K562 (cell line): Measurements from ENCODE around the gene RAD51AP1. TPM values are rescaled to one million over a fixed set of nuclear protein-coding genes. Genes with fewer than 3 reads are reported as not detected.
A peak's percentile ranks its signal among the peaks of the same experiment; 100 is the strongest.

ENCODE experiments used
- ATAC-seq: fragments of 200-7000 bp; cut with Tn5 transposase; 3 replicates; pipeline ENCODE4 v1.9.1; 2020; ENCODE audit warnings: moderate library complexity
- BruUV-seq: library from RNA; stranded (reverse); fragments of 400-500 nt; replicated peaks from 2 replicates; lab custom pipeline; 2021; lab: Mats Ljungman, UMichigan
- CTCF ChIA-PET: fragments of 300-600 bp; formaldehyde crosslinking; extraction: SDS; loops from one replicate; lab custom pipeline; 2021; ENCODE audit warnings: low intra/inter-chr PET ratio; lab: Yijun Ruan, JAX
- POLR2A ChIA-PET: fragments of 300-600, 350-650 bp; sonication (Branson Sonifier 250); formaldehyde crosslinking; extraction: SDS; loops from one replicate; lab custom pipeline; 2021; ENCODE audit warnings: antibody characterized with exemption, inconsistent platforms; lab: Yijun Ruan, JAX
- DNase-seq, 4 experiments: peaks; one replicate each; pipeline versions ENCODE4 v3.0.0 to v3.0.0-alpha.2; 2011 to 2018; ENCODE audit warnings: low spot score in 3 of 4, mixed read lengths in 3 of 4; ENCODE audit errors: extremely low read depth in 1 of 4
- FAIRE-seq: peaks from 2 replicates; lab custom pipeline; 2011; peaks lifted over from hg19 to GRCh38; lab: Jason Lieb, UNC
- H2AFZ ChIP-seq: 2 replicates; pipeline ENCODE4 v1.6.0; 2011; ENCODE audit warnings: low read depth, low read length, control low read depth, inconsistent platforms
- H3K27ac ChIP-seq: fragments of 200-600 bp; 3 replicates; pipeline ENCODE4 v1.8.0; 2011; ENCODE audit warnings: low read depth, mild to moderate bottlenecking, control low read depth, inconsistent platforms, low read length, moderate library complexity, mixed read lengths; ENCODE audit errors: extremely low read depth
- H3K27me3 ChIP-seq, 2 experiments: fragments of 300-600 bp in 1 of 2; 2 replicates in 1 of 2; 3 replicates in 1 of 2; pipeline versions ENCODE4 v1.6.0 to v1.8.0; 2011; ENCODE audit warnings: inconsistent platforms in 2 of 2, low read length in 2 of 2, mild to moderate bottlenecking in 1 of 2, mixed read lengths in 1 of 2, moderate library complexity in 1 of 2; ENCODE audit not compliant: control insufficient read depth in 2 of 2, insufficient read depth in 2 of 2
- H3K36me3 ChIP-seq: fragments of 300-600 bp; 3 replicates; pipeline ENCODE4 v1.8.0; 2011; ENCODE audit warnings: mild to moderate bottlenecking, low read length, inconsistent platforms; ENCODE audit not compliant: control insufficient read depth, insufficient read depth
- H3K4me1 ChIP-seq, 2 experiments: fragments of 200-600 bp in 1 of 2; replicated peaks in 1 of 2; 2 replicates in 1 of 2; 3 replicates in 1 of 2; pipeline versions ENCODE4 v1.5.1 to v1.8.0; 2011; ENCODE audit warnings: inconsistent platforms in 2 of 2, low read length in 2 of 2, mild to moderate bottlenecking in 1 of 2, mixed read lengths in 1 of 2, moderate library complexity in 1 of 2; ENCODE audit not compliant: control insufficient read depth in 2 of 2, insufficient read depth in 2 of 2
- H3K4me2 ChIP-seq: 2 replicates; pipeline ENCODE4 v1.6.1; 2011; ENCODE audit warnings: low read length, control low read depth, inconsistent platforms, mixed read lengths; ENCODE audit not compliant: insufficient read depth
- H3K4me3 ChIP-seq: fragments of 200-600 bp; sonication (generic), shearing (Covaris generic); 2 replicates; pipeline ENCODE4 v1.5.1; 2016; ENCODE audit warnings: control low read depth, inconsistent platforms
- H3K79me2 ChIP-seq: fragments of 200-600 bp; 3 replicates; pipeline ENCODE4 v1.8.0; 2011; ENCODE audit warnings: low read length, inconsistent platforms; ENCODE audit not compliant: control insufficient read depth, insufficient read depth
- H3K9ac ChIP-seq, 2 experiments: 2 replicates each; pipeline versions ENCODE4 v1.6.0 to v1.6.1; 2011; ENCODE audit warnings: low read depth in 2 of 2, low read length in 2 of 2, control low read depth in 1 of 2, inconsistent platforms in 1 of 2, mild to moderate bottlenecking in 1 of 2, mixed read lengths in 1 of 2; ENCODE audit not compliant: insufficient read depth in 1 of 2
- H3K9me1 ChIP-seq: one replicate; pipeline ENCODE4 v1.6.0; 2011; ENCODE audit warnings: inconsistent platforms, mild to moderate bottlenecking, low read length, moderate library complexity; ENCODE audit not compliant: control insufficient read depth, insufficient read depth
- H3K9me3 ChIP-seq: replicated peaks from 2 replicates; pipeline ENCODE4 v1.5.1; 2011; ENCODE audit warnings: low read depth, low read length, inconsistent platforms; ENCODE audit not compliant: control insufficient read depth, insufficient read depth
- H4K20me1 ChIP-seq: replicated peaks from 2 replicates; pipeline ENCODE4 v1.6.1; 2011; ENCODE audit warnings: low read length, inconsistent platforms, mixed read lengths; ENCODE audit not compliant: control insufficient read depth, insufficient read depth
- CBX8 ChIP-seq: fragments of 200-600 bp; sonication (generic); IDR thresholded peaks from 2 replicates; pipeline ENCODE4 v1.6.1; 2012; ENCODE audit warnings: borderline replicate concordance, mixed run types, low read depth, mild to moderate bottlenecking, moderate library complexity, mixed read lengths, low read length, control low read depth, inconsistent platforms; ENCODE audit not compliant: poor library complexity, severe bottlenecking; ENCODE audit errors: extremely low read depth
- CXXC5 ChIP-seq: fragments of 250-450 bp; sonication (Bioruptor Pico); IDR thresholded peaks from 2 replicates; pipeline ENCODE4 v1.8.0; 2022; ENCODE audit warnings: inconsistent platforms, mild to moderate bottlenecking, moderate library complexity
- MCM3 ChIP-seq: fragments of 450-650 bp; IDR thresholded peaks from 2 replicates; pipeline ENCODE4 v1.6.1; 2016
- PCBP1 ChIP-seq: fragments of 200-400 bp; formaldehyde crosslinking; IDR thresholded peaks from 2 replicates; pipeline ENCODE4 v1.6.1; 2018; ENCODE audit warnings: mild to moderate bottlenecking, low read depth, low read length; ENCODE audit not compliant: poor library complexity, severe bottlenecking
- ZC3H11A ChIP-seq: IDR thresholded peaks from 2 replicates; pipeline ENCODE4 v1.6.1; 2012; ENCODE audit warnings: low read depth, low read length, improper control_type of control experiment
- ZNF589 ChIP-seq: fragments of 200-800 bp; sonication (Bioruptor generic); IDR thresholded peaks from 2 replicates; pipeline ENCODE4 v1.6.1; 2016; ENCODE audit warnings: low read depth, missing genetic modification characterization, missing compliant biosample characterization
- WGBS: fragments of 100-300 bp; shearing (Covaris generic); methylation state at CpG from one replicate; pipeline ENCODE4 v1.1.6; 2016; ENCODE audit warnings: low coverage, mixed read lengths; ENCODE audit not compliant: insufficient coverage; ENCODE audit errors: missing lambda C conversion rate; 5-methylcytosine and 5-hydroxymethylcytosine counted together
- in situ Hi-C: fragments of 300-500 bp; cut with MboI; formaldehyde crosslinking; loops from 4 replicates; pipeline ENCODE4 v1.15.0; 2018; ENCODE audit warnings: inconsistent platforms, mixed read lengths
- intact Hi-C: fragments of 100-400 bp; cut with micrococcal nuclease; formaldehyde crosslinking; loops from 2 replicates; pipeline ENCODE4 v1.14.2; 2022
- polyA plus RNA-seq, 8 experiments: library from polyadenylated mRNA; depleted of rRNA in 4 of 8; stranded (reverse) in 5 of 8; unstranded in 3 of 8; fragments of >200 nt; fragmentation: Nextera tagmentation in 2 of 8; fragmentation: Illumina TruSeq in 1 of 8; extraction: Ambion mirVana in 2 of 8; extraction: Trizol in 1 of 8; gene quantifications; 2 replicates each; pipeline versions ENCODE4 v1.2.1 to v1.2.3, GENCODE V29; 2011 to 2014; ENCODE audit warnings: inconsistent platforms in 1 of 8, missing spikeins in 1 of 8
- total RNA-seq, 7 experiments: library from RNA; depleted of rRNA in 6 of 7; stranded (reverse); fragments of >200 nt in 6 of 7; fragmentation: Illumina TruSeq in 2 of 7; extraction: Trizol in 2 of 7; gene quantifications; 2 replicates each; pipeline versions ENCODE4 v1.2.1 to v1.2.3, GENCODE V29; 2011 to 2021; ENCODE audit warnings: low replicate concordance in 1 of 7
- TF ChIP-seq, protein P1 (sequence below): fragments of 250-450 bp; sonication (Bioruptor Pico); IDR thresholded peaks from 2 replicates; pipeline ENCODE4 v1.5.0; 2021; ENCODE audit warnings: mild to moderate bottlenecking, borderline replicate concordance
- TF ChIP-seq, protein P2 (sequence below): fragments of 450-650 bp; formaldehyde crosslinking; IDR thresholded peaks from 2 replicates; pipeline ENCODE4 v1.4.0; 2020; ENCODE audit warnings: mild to moderate bottlenecking, moderate library complexity
- TF ChIP-seq, protein P3 (sequence below): sonication (generic); formaldehyde crosslinking; IDR thresholded peaks from 2 replicates; pipeline ENCODE4 v1.8.0; 2022; ENCODE audit warnings: missing genetic modification reagents, mild to moderate bottlenecking, moderate library complexity, borderline replicate concordance

Gene RAD51AP1
- total and polyA plus RNA-seq, 9 of the 15 experiments (the other 6 are each of a cell fraction or from before 2014, with no cell fraction given): 43.8 to 111 (median 89.1) TPM

DNA sequence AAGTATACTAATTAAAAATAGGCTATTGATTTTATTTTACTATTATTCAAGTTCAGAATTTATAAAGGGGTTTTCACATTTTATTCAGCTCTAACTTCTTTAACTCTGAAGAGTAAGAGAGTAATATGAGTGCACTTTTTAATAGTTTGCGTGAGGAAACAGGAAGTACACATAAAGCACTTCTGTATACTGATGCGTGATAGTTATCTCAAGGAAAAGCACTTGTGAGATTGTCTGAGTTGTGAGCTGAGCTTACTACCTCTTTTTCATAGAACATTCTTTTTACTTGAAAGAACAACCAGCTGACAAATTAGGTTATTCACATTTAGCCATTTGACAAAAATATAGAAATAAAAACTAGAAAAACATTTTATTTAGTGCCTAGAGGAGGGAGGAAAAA is 1.9 kb downstream of the RAD51AP1 start:
- POLR2A ChIA-PET: interaction anchor here (0.6 to 1.3 kb wide), 3 partner anchors 8 to 14 kb away, joined by 4 to 5 read pairs (median 4); no protein-coding TSS in a partner anchor
- no peak for TF ChIP-seq CBX8
- TF ChIP-seq CXXC5 (CRISPR knock-in tag): peak; percentile 48; the same call in 1 of the 2 replicates
- no peak overlapping the region for H3K4me2 ChIP-seq

DNA sequence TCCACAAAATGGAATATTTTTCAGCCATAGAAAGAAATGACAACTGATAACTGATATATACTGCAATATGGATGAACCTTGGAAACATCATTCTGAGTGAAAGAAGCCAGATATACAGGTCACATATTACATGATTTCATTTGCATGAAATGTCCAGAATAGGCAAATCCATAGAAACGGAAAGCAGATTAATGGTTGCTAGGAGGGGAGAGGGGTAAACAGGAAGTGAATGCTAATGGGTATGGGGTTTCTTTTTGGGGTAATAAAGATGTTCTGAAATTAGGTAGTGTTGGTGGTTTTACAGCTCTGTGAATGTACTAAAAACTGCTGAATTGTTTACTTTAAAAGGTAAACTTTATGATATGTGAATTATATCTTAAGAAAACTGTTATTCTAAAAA is 6.5 kb downstream of the RAD51AP1 start:
- WGBS: 100% methylated on average over 1 of the region's 1 CpG
- H3K36me3 ChIP-seq: peaks cover 91% of the 10 kb centered on the region
- H3K4me2 ChIP-seq: no peak overlapping the region
- ATAC-seq (no peak), DNase-seq (no peak), FAIRE-seq (no peak)
- no peaks in the 10 kb centered on the region for H4K20me1 ChIP-seq
- H3K9ac ChIP-seq: no peak overlapping the region
- CTCF ChIA-PET: no interaction called here
- POLR2A ChIA-PET: no interaction called here
- H3K27ac ChIP-seq: no peak overlapping the region
- H3K79me2 ChIP-seq: peaks cover 19% of the 10 kb centered on the region
- H2AFZ ChIP-seq: no peak overlapping the region
- no peaks in the 10 kb centered on the region for H3K27me3 ChIP-seq
- H3K9me3 ChIP-seq: no peaks in the 10 kb centered on the region
- no TSS peak for BruUV-seq
- in situ Hi-C loops: no loop called here
- H3K4me3 ChIP-seq: no peak overlapping the region
- no peaks in the 10 kb centered on the region; a peak in 1 of 5 replicates for H3K4me1 ChIP-seq
- intact Hi-C loops: loop anchor here (10.0 kb wide), 1 partner anchor 100 kb away; the partner anchor contains the start of genes AKAP3 and NDUFA9
- H3K9me1 ChIP-seq: no peaks in the 10 kb centered on the region
- TF ChIP-seq, protein P1, sequence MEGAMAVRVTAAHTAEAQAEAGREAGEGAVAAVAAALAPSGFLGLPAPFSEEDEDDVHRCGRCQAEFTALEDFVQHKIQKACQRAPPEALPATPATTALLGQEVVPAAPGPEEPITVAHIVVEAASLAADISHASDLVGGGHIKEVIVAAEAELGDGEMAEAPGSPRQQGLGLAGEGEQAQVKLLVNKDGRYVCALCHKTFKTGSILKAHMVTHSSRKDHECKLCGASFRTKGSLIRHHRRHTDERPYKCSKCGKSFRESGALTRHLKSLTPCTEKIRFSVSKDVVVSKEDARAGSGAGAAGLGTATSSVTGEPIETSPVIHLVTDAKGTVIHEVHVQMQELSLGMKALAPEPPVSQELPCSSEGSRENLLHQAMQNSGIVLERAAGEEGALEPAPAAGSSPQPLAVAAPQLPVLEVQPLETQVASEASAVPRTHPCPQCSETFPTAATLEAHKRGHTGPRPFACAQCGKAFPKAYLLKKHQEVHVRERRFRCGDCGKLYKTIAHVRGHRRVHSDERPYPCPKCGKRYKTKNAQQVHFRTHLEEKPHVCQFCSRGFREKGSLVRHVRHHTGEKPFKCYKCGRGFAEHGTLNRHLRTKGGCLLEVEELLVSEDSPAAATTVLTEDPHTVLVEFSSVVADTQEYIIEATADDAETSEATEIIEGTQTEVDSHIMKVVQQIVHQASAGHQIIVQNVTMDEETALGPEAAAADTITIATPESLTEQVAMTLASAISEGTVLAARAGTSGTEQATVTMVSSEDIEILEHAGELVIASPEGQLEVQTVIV (CRISPR knock-in tag): no peak
- TF ChIP-seq ZNF589 (no peak), MCM3 (no peak), ZC3H11A (no peak), PCBP1 (no peak)
- TF ChIP-seq, protein P2, sequence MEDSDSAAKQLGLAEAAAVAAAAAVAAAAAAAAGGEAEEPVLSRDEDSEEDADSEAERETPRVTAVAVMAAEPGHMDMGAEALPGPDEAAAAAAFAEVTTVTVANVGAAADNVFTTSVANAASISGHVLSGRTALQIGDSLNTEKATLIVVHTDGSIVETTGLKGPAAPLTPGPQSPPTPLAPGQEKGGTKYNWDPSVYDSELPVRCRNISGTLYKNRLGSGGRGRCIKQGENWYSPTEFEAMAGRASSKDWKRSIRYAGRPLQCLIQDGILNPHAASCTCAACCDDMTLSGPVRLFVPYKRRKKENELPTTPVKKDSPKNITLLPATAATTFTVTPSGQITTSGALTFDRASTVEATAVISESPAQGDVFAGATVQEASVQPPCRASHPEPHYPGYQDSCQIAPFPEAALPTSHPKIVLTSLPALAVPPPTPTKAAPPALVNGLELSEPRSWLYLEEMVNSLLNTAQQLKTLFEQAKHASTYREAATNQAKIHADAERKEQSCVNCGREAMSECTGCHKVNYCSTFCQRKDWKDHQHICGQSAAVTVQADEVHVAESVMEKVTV: no peak
- TF ChIP-seq, protein P3, sequence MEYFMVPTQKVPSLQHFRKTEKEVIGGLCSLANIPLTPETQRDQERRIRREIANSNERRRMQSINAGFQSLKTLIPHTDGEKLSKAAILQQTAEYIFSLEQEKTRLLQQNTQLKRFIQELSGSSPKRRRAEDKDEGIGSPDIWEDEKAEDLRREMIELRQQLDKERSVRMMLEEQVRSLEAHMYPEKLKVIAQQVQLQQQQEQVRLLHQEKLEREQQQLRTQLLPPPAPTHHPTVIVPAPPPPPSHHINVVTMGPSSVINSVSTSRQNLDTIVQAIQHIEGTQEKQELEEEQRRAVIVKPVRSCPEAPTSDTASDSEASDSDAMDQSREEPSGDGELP: no peak

More for the DNA sequence above, 1.9 kb downstream of the RAD51AP1 start:
- Histone ChIP-seq H3K4me3 (peak overlapping the region; percentile 84; the same call in 1 of the 2 replicates), H3K9me1 (no peaks in the 10 kb centered on the region), H3K4me1 (peaks cover 0 to 2% of the 10 kb centered on the region in 2 experiments; a peak in 1 of 5 replicates), H2AFZ (no peak overlapping the region), H3K36me3 (peaks cover 51% of the 10 kb centered on the region; the same call in 1 of the 3 replicates), H3K27me3 (no peaks in the 10 kb centered on the region), H3K9me3 (no peaks in the 10 kb centered on the region), H4K20me1 (no peaks in the 10 kb centered on the region; the same call in 1 of the 2 replicates), H3K79me2 (peaks cover 56% of the 10 kb centered on the region), H3K27ac (no peak overlapping the region), H3K9ac (peak overlapping the region in 1 of 2 experiments; percentile 13; a peak in 1 of 4 replicates)
- CTCF ChIA-PET: no interaction called here
- ATAC-seq (no peak), FAIRE-seq (no peak), DNase-seq (no peak)
- in situ Hi-C loops (no loop called here), intact Hi-C loops (loop anchor here (10.0 kb wide), 1 partner anchor 104 kb away; the partner anchor contains the start of genes AKAP3 and NDUFA9)
- 0% methylated on average over 2 of the region's 2 CpGs for WGBS
- no TSS peak for BruUV-seq
